Daoy (cell line): ENCODE measurements around the gene AP1G2. TPM values are rescaled to one million over a fixed set of nuclear protein-coding genes. Genes with fewer than 3 reads are reported as not detected.
"Not testable (repeated sequence)": the region's sequence is repeated elsewhere in the genome, so short reads cannot be mapped to it uniquely, and the experiment has no call there.

Source experiments
- DNase-seq: peaks from one replicate; pipeline ENCODE4 v3.0.0-alpha.2; 2015; ENCODE audit warnings: low read depth
- total RNA-seq: library from RNA; depleted of rRNA; stranded (reverse); fragments of >200 nt; shearing (Covaris generic); gene quantifications from 2 replicates; pipeline ENCODE4 v1.2.3, GENCODE V29; 2014

AP1G2 gene
- total RNA-seq, 1 experiment from 2014 or later = 10.2 TPM

DNA sequence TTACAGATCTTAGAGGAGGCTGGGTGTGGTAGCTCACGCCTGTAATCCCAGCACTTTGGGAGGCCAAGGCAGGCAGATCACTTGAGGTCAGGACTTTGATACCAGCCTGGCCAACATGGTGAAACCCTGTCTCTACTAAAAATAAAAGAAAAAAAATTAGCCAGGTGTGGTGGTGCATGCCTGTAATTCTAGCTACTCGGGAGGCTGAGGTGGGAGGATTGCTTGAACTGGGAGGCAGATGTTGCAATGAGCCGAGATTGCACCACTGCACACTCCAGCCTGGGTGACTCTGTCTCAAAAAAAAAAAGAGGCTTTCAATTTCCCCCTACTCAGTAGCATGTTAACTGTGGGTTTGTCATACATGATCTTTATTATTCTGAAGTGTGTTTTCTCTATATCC is 26.6 kb upstream of the AP1G2 start:
- not testable (repeated sequence) for DNase-seq

DNA sequence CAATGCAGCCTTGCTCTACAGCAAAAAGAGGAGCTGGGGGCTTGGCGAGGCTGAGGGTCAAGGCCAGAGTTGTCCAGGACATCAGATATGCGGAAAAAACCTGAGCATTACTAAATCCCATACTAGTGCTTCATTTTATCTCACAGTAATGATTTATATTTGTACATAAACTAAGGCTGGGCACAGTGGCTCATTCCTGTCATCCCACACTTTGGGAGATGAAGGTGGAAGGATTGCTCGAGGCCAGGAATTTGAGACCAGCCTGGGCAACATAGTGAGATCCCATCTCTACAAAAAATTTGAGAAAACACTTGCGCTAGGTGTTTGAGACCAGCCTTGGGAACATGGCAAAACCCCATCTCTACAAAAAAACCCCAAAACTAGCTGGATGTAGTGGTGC is 22.6 kb upstream of the AP1G2 start:
- DNase-seq = no peak

- no peak for DNase-seq
Measured at GRCh38 chr14:23589606-23590005, 22.0 kb upstream of the AP1G2 start.

DNA sequence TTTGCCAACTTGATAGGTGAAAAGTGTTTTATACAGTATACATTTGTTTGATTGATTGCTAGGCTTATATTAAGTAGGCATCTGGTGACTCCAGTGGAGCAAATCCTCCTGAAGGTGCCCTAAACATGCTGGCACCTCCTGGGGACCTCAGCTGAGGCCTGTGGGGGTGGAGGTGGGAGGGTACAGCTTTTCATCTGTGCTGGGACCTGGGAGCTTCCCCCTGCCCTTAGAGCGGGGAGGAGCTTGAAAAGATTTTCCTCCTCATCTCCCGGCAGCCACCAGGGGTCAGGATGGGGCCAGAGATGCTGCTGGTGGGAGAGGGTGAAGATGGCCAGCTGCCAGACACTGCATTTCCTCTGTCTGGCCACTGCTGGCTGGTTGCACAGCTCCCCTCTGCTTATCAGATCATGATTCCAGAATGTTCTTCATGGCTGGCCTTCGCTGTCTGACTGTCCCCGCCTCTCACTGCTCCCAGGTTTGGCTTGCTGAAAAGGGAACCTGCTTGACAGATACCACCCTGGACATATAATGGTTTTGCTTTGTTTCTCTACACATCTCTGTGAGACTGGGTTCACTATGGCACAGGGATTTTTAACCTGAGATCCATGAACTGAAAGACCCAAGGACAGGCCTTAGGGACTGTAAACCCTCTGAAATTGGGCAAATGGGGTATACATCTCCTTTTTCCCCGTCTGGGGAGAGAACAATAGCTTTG is 21.4 kb upstream of the AP1G2 start:
- peak; percentile 95 for DNase-seq

- DNase-seq = not testable (repeated sequence)
Measured at GRCh38 chr14:23584527-23585203, 17.1 kb upstream of the AP1G2 start.

DNA sequence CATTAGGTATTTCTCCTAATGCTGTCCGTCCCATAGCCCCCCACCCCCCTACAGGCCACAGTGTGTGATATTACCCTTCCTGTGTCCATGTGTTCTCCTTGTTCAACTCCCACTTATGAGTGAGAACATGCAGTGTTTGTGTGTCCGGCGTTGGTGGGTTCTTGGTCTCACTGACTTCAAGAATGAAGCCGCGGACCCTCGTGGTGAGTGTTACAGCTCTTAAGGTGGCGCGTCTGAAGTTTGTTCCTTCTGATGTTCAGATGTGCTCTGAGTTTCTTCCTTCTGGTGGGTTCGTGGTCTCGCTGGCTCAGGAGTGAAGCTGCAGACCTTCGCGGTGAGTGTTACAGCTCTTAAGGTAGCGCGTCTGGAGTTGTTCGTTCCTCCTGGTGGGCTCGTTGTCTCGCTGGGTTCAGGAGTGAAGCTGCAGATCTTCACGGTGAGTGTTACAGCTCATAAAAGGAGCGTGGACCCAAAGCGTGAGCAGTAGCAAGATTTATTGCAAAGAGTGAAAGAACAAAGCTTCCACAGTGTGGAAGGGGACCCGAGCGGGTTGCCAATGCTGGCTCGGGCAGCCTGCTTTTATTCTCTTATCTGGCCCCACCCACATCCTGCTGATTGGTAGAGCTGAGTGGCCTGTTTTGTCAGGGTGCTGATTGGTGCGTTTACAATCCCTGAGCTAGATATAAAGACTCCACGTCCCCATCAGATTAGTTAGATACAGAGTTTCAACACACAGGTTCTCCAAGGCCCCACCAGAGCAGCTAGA is 16.4 kb upstream of the AP1G2 start:
- DNase-seq = not testable (repeated sequence)

- no peak for DNase-seq
Measured at GRCh38 chr14:23582906-23583760, 15.5 kb upstream of the AP1G2 start.

DNA sequence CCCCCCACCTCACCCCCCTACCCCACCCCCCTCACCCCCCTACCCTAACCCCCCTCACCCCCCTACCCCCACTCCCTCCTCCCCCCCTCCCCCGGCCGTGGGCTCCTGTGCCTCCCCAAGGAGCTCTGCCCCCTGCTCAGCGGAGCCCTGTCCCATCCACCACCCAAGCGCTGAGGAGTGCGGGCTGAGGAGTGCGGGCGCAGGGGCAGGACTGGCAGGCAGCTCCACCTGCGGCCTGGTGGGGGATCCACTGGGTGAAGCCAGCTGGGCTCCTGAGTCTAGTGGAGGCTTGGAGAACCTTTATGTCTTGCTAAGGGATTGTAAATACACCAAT is 13.3 kb upstream of the AP1G2 start:
- no peak for DNase-seq

GRCh38 chr14:23580152-23580926 is 12.7 kb upstream of the AP1G2 start:
- no peak for DNase-seq

DNA sequence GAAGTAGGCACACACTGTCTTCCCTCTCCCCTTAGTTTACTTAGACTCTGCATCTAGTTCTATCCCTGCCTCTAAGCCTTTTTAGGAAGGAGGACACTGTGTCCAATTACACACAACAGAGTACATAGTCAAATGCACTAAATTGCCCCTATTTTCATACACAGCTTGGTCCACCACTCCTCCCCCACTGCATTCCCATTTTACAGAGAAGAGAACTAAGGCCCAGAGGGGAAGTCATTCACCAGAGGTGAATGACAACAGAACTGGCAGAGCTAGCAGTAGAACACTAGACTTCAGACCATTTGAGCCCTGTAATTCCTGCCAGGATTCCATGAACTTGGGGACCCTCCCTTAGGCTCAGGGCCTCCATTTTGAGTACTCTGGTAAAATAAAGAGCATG is 12.1 kb upstream of the AP1G2 start:
- no peak for DNase-seq

DNA sequence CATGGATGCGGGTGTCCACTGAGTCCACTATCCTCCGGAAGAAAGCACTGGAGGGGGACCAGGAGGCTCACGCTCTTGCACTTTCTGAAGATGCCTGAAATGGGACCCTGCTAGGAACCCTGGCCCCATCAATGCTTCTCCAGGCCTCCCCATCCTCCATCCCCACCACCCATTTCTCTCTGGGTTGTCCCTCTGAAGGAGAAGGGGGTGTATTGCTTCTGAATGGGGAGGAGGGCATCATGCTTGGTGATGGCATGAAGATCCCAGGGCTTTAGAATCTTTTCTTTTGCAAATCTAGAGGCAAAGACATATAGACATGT is 11.7 kb upstream of the AP1G2 start:
- no peak for DNase-seq

GRCh38 chr14:23578560-23579310 is 11.1 kb upstream of the AP1G2 start, which contains the start of gene JPH4:
JPH4 (minus strand) TSS chr14:23578790; CDS start chr14:23577453, 1,337 bp downstream.
- DNase-seq = no peak

DNA sequence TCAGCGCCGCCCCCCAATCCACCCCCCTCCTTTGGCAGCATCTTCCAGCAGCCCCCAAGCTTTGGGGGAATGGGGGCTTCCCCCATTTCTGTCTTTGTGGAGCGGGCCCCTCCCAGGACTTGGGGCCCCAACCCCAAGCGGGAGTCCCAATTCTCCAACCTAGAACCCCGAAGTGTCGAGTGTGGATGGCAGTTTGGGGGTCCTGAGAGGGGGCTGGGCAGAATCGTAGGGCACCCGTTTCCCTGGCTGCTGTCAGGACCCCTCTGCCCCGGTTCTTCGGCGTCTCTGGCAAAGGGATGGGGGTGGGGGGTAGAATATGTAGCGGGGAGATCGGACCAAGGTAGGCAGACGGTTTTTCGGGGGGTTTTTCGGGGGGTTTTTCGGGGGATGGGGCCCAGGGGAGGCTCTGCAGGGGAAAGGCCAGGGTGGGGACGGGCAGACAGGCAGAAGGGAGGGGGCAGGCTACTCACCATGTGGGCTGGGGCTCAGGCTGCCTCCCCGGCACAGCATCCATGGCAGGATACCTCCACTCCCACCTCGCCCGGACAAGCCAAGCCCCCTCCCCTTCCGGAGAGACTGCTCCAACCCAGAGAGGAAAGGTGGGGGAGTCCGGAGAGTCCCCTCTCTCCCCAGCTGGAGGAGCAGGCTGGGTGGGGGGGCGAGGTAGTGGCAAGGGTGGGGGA is 10.3 kb upstream of the AP1G2 start:
- DNase-seq = no peak

GRCh38 chr14:23577004-23577681 is 9.6 kb upstream of the AP1G2 start:
- peak; percentile 45 for DNase-seq

DNA sequence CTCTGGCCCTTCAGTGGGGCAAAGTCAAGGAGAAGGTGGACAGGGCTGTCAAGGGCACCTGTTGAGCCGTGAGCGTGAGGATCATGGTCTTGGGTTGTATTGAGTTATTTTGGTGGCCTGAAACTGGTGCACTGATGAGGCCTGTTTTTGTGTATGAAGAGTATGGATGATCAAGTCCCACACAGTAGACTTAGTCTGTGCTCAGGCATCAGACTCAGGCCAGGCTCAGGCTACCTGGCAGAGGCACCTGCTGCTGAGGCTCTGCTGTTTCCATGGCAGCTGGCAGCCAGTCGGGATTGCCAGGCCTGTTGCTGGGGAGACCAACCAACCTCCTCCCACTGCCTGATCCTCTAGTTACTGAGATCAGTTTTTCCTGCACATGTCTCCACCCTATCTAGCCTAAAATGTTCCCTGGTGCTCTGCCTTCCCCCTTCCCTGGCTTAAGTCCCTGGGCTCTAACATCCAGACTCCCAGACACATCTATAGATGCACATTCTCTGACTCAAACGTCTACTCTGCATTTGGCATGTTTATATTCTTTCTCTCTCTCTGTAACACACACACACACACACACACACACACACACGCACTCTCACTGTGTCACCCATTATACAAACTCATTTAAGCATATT is 5.9 kb upstream of the AP1G2 start:
- DNase-seq = no peak

- DNase-seq = no peak
Measured at GRCh38 chr14:23572836-23573235, 5.2 kb upstream of the AP1G2 start.

- DNase-seq = no peak
Measured at GRCh38 chr14:23572524-23572828, 4.9 kb upstream of the AP1G2 start.

DNA sequence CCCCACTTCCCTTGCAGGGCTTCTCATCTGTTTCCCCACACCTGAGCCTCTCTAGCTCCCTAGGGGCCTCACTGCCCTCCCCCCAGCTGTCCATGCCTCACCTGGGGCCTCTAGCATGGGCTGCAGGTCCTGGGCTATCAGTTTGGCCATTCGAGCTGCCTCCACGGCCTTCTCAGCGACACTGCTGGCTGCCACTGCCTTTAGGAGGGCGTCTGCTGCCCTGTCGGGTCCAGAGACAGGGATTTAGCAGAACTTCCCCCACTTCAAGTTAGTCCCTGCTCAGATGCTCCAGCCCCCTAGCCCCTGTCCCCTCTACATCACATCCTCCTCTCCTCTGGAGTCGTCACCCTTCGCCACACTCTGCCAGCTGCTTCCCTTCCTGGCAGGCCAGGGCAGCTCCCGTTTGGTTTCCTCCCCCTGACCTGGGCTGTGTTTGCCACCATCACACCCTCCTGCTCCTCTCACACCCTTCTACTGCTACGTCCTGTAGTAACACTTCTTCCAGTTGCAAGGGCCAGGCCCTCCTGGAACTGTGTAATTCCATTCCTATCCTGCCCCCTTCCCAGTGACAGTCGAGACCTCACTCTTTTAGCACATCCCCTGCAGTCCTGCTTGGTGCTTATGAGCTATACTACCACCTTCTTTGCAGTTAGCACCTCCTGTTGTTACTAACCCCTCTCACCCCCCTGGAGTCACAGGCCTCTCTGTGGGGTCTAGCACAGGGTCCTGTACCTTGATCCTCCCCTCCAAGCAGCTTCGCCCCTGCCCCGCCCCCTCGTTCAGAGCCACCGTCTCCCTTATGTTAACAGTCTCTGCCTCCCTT is 4.3 kb upstream of the AP1G2 start:
- no peak for DNase-seq
